Skeletal muscle tissue (tissue), 4 donors: ENCODE results near the gene GPC2. TPM values are rescaled to one million over a fixed set of nuclear protein-coding genes. Genes with fewer than 3 reads are reported as not detected.
A peak's percentile ranks its signal among the peaks of the same experiment; 100 is the strongest.

Experiments used
- H3K27ac ChIP-seq: one replicate; pipeline ENCODE4 v1.7.0; 2013; ENCODE audit warnings: mild to moderate bottlenecking, low read depth, low read length, inconsistent platforms
- H3K27me3 ChIP-seq, 3 donors: one replicate each; pipeline ENCODE4 v1.7.0; 2013; ENCODE audit warnings: low read length in 3 of 3; ENCODE audit not compliant: control insufficient read depth in 3 of 3, insufficient read depth in 3 of 3
- H3K36me3 ChIP-seq, 3 donors: one replicate each; pipeline ENCODE4 v1.7.0; 2013; ENCODE audit warnings: low read length in 3 of 3; ENCODE audit not compliant: control insufficient read depth in 3 of 3, insufficient read depth in 3 of 3
- H3K4me1 ChIP-seq, 3 donors: one replicate each; pipeline ENCODE4 v1.7.0; 2013; ENCODE audit warnings: low read length in 3 of 3, mild to moderate bottlenecking in 3 of 3; ENCODE audit not compliant: control insufficient read depth in 3 of 3, insufficient read depth in 3 of 3
- H3K4me3 ChIP-seq, 3 donors: one replicate each; pipeline ENCODE4 v1.7.0; 2013; ENCODE audit warnings: low read length in 3 of 3
- H3K9ac ChIP-seq, 3 donors: one replicate each; pipeline ENCODE4 v1.7.0; 2013; ENCODE audit warnings: low read length in 3 of 3, mild to moderate bottlenecking in 3 of 3, moderate library complexity in 2 of 3, low read depth in 1 of 3
- H3K9me3 ChIP-seq, 3 donors: one replicate each; pipeline ENCODE4 v1.7.0; 2013; ENCODE audit warnings: low read length in 3 of 3; ENCODE audit not compliant: control insufficient read depth in 3 of 3
- total RNA-seq: library from RNA; depleted of rRNA; stranded (reverse); fragments of >200 nt; gene quantifications from one replicate; pipeline ENCODE4 v1.2.3, GENCODE V29; 2014
- donor health status: Osteomylitis.

The GPC2 gene
- total RNA-seq, 1 donor from 2014 or later = 5.2 TPM

- Histone ChIP-seq H3K27me3 (no peaks in the 10 kb centered on the region), H3K9me3 (no peaks in the 10 kb centered on the region), H3K9ac (no peak overlapping the region), H3K4me3 (no peak overlapping the region), H3K36me3 (peaks cover 16 to 18% (median 17%) of the 10 kb centered on the region in 3 donors), H3K4me1 (peaks cover 8 to 18% (median 17%) of the 10 kb centered on the region in 3 donors), H3K27ac (no peak overlapping the region)
Measured at GRCh38 chr7:100160067-100160466, 17.1 kb downstream of the GPC2 start.

GRCh38 chr7:100159099-100159623 lies 18.0 kb downstream of the GPC2 start:
- peak overlapping the region; percentile 65 for H3K27ac ChIP-seq
- peaks cover 18 to 20% (median 19%) of the 10 kb centered on the region in 3 donors for H3K36me3 ChIP-seq
- no peaks in the 10 kb centered on the region for H3K27me3 ChIP-seq
- peak overlapping the region; percentile 72 to 79 (median 76) for H3K4me3 ChIP-seq
- H3K4me1 ChIP-seq = peaks cover 8 to 18% (median 17%) of the 10 kb centered on the region in 3 donors
- H3K9me3 ChIP-seq = no peaks in the 10 kb centered on the region
- H3K9ac ChIP-seq = peak overlapping the region; percentile 33 to 84 (median 81)

- H3K4me1 ChIP-seq = peaks cover 8 to 18% (median 17%) of the 10 kb centered on the region in 3 donors
- H3K27me3 ChIP-seq = no peaks in the 10 kb centered on the region
- H3K36me3 ChIP-seq = peaks cover 24 to 26% (median 26%) of the 10 kb centered on the region in 3 donors
- peak within 1 kb of the TSS; percentile 65 for H3K27ac ChIP-seq
- peak within 1 kb of the TSS; percentile 70 to 84 (median 81) for H3K9ac ChIP-seq
- H3K4me3 ChIP-seq = peak within 1 kb of the TSS; percentile 72 to 79 (median 76)
- no peaks in the 10 kb centered on the region for H3K9me3 ChIP-seq
Measured at GRCh38 chr7:100158229-100159098, 18.7 kb downstream of the GPC2 start, which contains the start of gene TRAPPC14. TRAPPC14 (minus strand) TSS chr7:100158723; CDS start chr7:100158499, 224 bp downstream.

GRCh38 chr7:100157334-100158228 lies 19.6 kb downstream of the GPC2 start:
- Histone ChIP-seq H3K27ac (peak overlapping the region; percentile 65), H3K4me1 (peaks cover 8 to 18% (median 17%) of the 10 kb centered on the region in 3 donors), H3K4me3 (peak overlapping the region; percentile 40 to 79 (median 76)), H3K27me3 (no peaks in the 10 kb centered on the region), H3K9ac (peak overlapping the region in 2 of 3 donors; percentile 81 to 84), H3K9me3 (no peaks in the 10 kb centered on the region), H3K36me3 (peaks cover 30 to 31% (median 30%) of the 10 kb centered on the region in 3 donors)

- Histone ChIP-seq H3K27ac (no peak overlapping the region), H3K4me1 (peaks cover 8 to 18% (median 17%) of the 10 kb centered on the region in 3 donors), H3K36me3 (peaks cover 30 to 31% (median 30%) of the 10 kb centered on the region in 3 donors)
Measured at GRCh38 chr7:100157069-100157333, 20.2 kb downstream of the GPC2 start.

GRCh38 chr7:100156331-100157068 lies 20.7 kb downstream of the GPC2 start:
- Histone ChIP-seq H3K9ac (no peak overlapping the region), H3K4me3 (no peak overlapping the region), H3K27me3 (no peaks in the 10 kb centered on the region), H3K9me3 (no peaks in the 10 kb centered on the region), H3K27ac (no peak overlapping the region), H3K4me1 (peaks cover 8 to 18% (median 17%) of the 10 kb centered on the region in 3 donors), H3K36me3 (peaks cover 30 to 33% (median 32%) of the 10 kb centered on the region in 3 donors)

More at GRCh38 chr7:100157069-100157333, 20.2 kb downstream of the GPC2 start:
- Histone ChIP-seq H3K27me3 (no peaks in the 10 kb centered on the region), H3K4me3 (no peak overlapping the region), H3K9me3 (no peaks in the 10 kb centered on the region), H3K9ac (peak overlapping the region in 1 of 3 donors; percentile 84)

GRCh38 chr7:100155553-100156317 lies 21.4 kb downstream of the GPC2 start:
- no peak overlapping the region for H3K27ac ChIP-seq
- no peaks in the 10 kb centered on the region for H3K27me3 ChIP-seq
- peaks cover 8 to 18% (median 17%) of the 10 kb centered on the region in 3 donors for H3K4me1 ChIP-seq
- H3K36me3 ChIP-seq = peaks cover 30 to 33% (median 32%) of the 10 kb centered on the region in 3 donors
- H3K4me3 ChIP-seq = no peak overlapping the region
- no peaks in the 10 kb centered on the region for H3K9me3 ChIP-seq
- H3K9ac ChIP-seq = no peak overlapping the region

GRCh38 chr7:100154651-100155491 lies 22.3 kb downstream of the GPC2 start:
- Histone ChIP-seq H3K27me3 (no peaks in the 10 kb centered on the region), H3K9ac (no peak overlapping the region), H3K27ac (no peak overlapping the region), H3K4me1 (peaks cover 8 to 19% (median 17%) of the 10 kb centered on the region in 3 donors), H3K4me3 (no peak overlapping the region), H3K36me3 (peaks cover 30 to 33% (median 32%) of the 10 kb centered on the region in 3 donors), H3K9me3 (no peaks in the 10 kb centered on the region)
